22Rv1 (cell line): Measurements from ENCODE around the gene LCMT1.

Experiments
- CTCF ChIP-seq: fragments of 450-650 bp; IDR thresholded peaks from 2 replicates; pipeline ENCODE4 v1.5.1; 2017; ENCODE audit warnings: mild to moderate bottlenecking
- ZFX ChIP-seq: fragments of 450-650 bp; IDR thresholded peaks from 2 replicates; pipeline ENCODE4 v1.6.1; 2017; ENCODE audit warnings: antibody characterized with exemption, borderline replicate concordance

- TF ChIP-seq CTCF (no peak), ZFX (no peak)
These were observed 99.2 kb downstream of the LCMT1 start for GRCh38 chr16:25210758-25211157.
